ENCODE data around the gene METRN.

The METRN gene

GRCh38 chr16:714558-715476 is at the start of gene METRN:
Gene METRN, plus strand, starts transcription at chr16:715118. Its CDS starts 172 bp downstream, at chr16:715290.
- DNase-seq (ENCODE audit: low read depth), result no peak

GRCh38 chr16:666572-666971 is 48.3 kb upstream of the METRN start:
- DNase-seq (ENCODE audit: low read depth), result no peak

- DNase-seq (ENCODE audit: low read depth), result no peak
Measured at GRCh38 chr16:667113-667779, 47.7 kb upstream of the METRN start.

- DNase-seq (ENCODE audit: low read depth), result peak; percentile 72
Measured at GRCh38 chr16:667780-668518, 47.0 kb upstream of the METRN start, which contains the start of gene RHOT2. Gene RHOT2, plus strand, starts transcription at chr16:668132. Its CDS starts 68 bp downstream, at chr16:668200.

GRCh38 chr16:668519-669171 is 46.3 kb upstream of the METRN start:
- DNase-seq (ENCODE audit: low read depth), result no peak

- DNase-seq (ENCODE audit: low read depth), result no peak
Measured at GRCh38 chr16:669666-670065, 45.3 kb upstream of the METRN start.

GRCh38 chr16:670485-671352 is 44.2 kb upstream of the METRN start:
- no peak for DNase-seq (ENCODE audit: low read depth)

GRCh38 chr16:671353-672131 is 43.4 kb upstream of the METRN start:
- no peak for DNase-seq (ENCODE audit: low read depth)

- DNase-seq (ENCODE audit: low read depth), result no peak
Measured at GRCh38 chr16:672371-672770, 42.5 kb upstream of the METRN start.

GRCh38 chr16:672851-673250 is 42.1 kb upstream of the METRN start:
- no peak for DNase-seq (ENCODE audit: low read depth)

- DNase-seq (ENCODE audit: low read depth), result no peak
Measured at GRCh38 chr16:673399-673991, 41.4 kb upstream of the METRN start.

GRCh38 chr16:674214-674881 is 40.6 kb upstream of the METRN start:
- DNase-seq (ENCODE audit: low read depth), result no peak

- DNase-seq (ENCODE audit: low read depth), result no peak
Measured at GRCh38 chr16:674968-675883, 39.7 kb upstream of the METRN start, which contains the start of gene RHBDL1. Gene RHBDL1, plus strand, starts transcription at chr16:675671. Its CDS starts 120 bp downstream, at chr16:675791.

GRCh38 chr16:675884-676564 is 38.9 kb upstream of the METRN start:
- no peak for DNase-seq (ENCODE audit: low read depth)

GRCh38 chr16:676565-676902 is 38.4 kb upstream of the METRN start:
- no peak for DNase-seq (ENCODE audit: low read depth)

GRCh38 chr16:676913-677312 is 38.0 kb upstream of the METRN start:
- no peak for DNase-seq (ENCODE audit: low read depth)
